GM12878 (cell line): ENCODE data around the gene SPDL1.

Experiments used
- BHLHE40 ChIP-seq, 2 experiments: fragments of 450-650 bp in 1 of 2; IDR thresholded peaks; 2 replicates each; pipeline ENCODE4 v1.6.1; 2011 to 2017; ENCODE audit warnings: low read depth in 2 of 2, borderline replicate concordance in 1 of 2, improper control_type of control experiment in 1 of 2, low read length in 1 of 2, mild to moderate bottlenecking in 1 of 2
- CBX3 ChIP-seq: fragments of 200-600 bp; sonication (generic); IDR thresholded peaks from 2 replicates; pipeline ENCODE4 v1.6.1; 2016; ENCODE audit warnings: low read depth, borderline replicate concordance
- CHD4 ChIP-seq: fragments of 200-600 bp; sonication (generic); IDR thresholded peaks from 2 replicates; pipeline ENCODE4 v1.6.1; 2016; ENCODE audit warnings: mild to moderate bottlenecking
- JUND ChIP-seq: IDR thresholded peaks from 2 replicates; pipeline ENCODE4 v1.6.1; 2012; ENCODE audit warnings: low read depth, mild to moderate bottlenecking, low read length, improper control_type of control experiment, moderate library complexity
- NFIC ChIP-seq: IDR thresholded peaks from 2 replicates; pipeline ENCODE4 v1.6.1; 2012; ENCODE audit warnings: low read depth, mild to moderate bottlenecking, inconsistent platforms, low read length, moderate library complexity
- SIN3A ChIP-seq: IDR thresholded peaks from 2 replicates; pipeline ENCODE4 v1.6.1; 2012; ENCODE audit warnings: low read depth, low read length, improper control_type of control experiment
- SP1 ChIP-seq: IDR thresholded peaks from one replicate; pipeline ENCODE4 v1.6.1; 2011; ENCODE audit warnings: low read depth, low read length
- SREBF2 ChIP-seq: IDR thresholded peaks from 2 replicates; pipeline ENCODE4 v1.6.1; 2012; ENCODE audit warnings: mild to moderate bottlenecking, low read length
- TF ChIP-seq, protein P1 (sequence below): IDR thresholded peaks from 2 replicates; pipeline ENCODE4 v1.6.1; 2012; ENCODE audit warnings: low read depth, low read length, improper control_type of control experiment
- TF ChIP-seq, protein P2 (sequence below), 3 experiments: IDR thresholded peaks in 2 of 3; conservative IDR thresholded peaks in 1 of 3; 2 replicates each; pipeline ENCODE4 v1.5.1; 2011; ENCODE audit warnings: low read depth in 3 of 3, low read length in 3 of 3, mild to moderate bottlenecking in 3 of 3, control low read depth in 2 of 3, moderate library complexity in 2 of 3, inconsistent platforms in 1 of 3, mixed read lengths in 1 of 3; ENCODE audit not compliant: control insufficient read depth in 2 of 3, insufficient read depth in 1 of 3; ENCODE audit errors: extremely low read depth in 1 of 3
- TF ChIP-seq, protein P3 (sequence below): IDR thresholded peaks from 2 replicates; pipeline ENCODE4 v1.6.1; 2012; ENCODE audit warnings: low read depth, low read length, improper control_type of control experiment
- TF ChIP-seq, protein P4 (sequence below): IDR thresholded peaks from 2 replicates; pipeline ENCODE4 v1.6.1; 2011; ENCODE audit warnings: low read depth, low read length, improper control_type of control experiment, borderline replicate concordance
- TF ChIP-seq, protein P5 (sequence below): IDR thresholded peaks from 2 replicates; pipeline ENCODE4 v1.6.1; 2011; ENCODE audit warnings: mild to moderate bottlenecking, low read depth, low read length, moderate library complexity; ENCODE audit not compliant: insufficient replicate concordance

DNA sequence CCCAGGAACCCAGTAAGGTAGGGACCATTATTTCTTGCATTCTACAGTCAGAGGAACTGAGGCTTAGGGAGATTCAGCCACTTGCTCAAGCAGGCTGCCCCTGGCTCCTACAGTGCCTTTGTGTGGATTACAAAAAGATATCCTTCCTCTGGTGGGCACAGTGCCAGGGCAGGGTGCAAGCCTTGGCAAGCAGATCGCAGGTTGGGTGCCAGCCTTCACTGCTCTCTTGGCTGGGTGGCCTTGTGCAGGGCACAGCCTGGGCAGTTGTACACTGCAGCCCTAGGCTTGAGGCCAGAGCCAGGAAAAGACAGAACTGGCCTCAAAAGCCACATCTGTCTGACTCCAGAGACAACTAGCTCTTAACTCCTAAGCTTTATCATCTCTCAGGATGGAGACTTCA is 68.5 kb downstream of the SPDL1 start:
- TF ChIP-seq, protein P1, sequence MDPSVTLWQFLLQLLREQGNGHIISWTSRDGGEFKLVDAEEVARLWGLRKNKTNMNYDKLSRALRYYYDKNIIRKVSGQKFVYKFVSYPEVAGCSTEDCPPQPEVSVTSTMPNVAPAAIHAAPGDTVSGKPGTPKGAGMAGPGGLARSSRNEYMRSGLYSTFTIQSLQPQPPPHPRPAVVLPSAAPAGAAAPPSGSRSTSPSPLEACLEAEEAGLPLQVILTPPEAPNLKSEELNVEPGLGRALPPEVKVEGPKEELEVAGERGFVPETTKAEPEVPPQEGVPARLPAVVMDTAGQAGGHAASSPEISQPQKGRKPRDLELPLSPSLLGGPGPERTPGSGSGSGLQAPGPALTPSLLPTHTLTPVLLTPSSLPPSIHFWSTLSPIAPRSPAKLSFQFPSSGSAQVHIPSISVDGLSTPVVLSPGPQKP, result no peak
- TF ChIP-seq, protein P2, sequence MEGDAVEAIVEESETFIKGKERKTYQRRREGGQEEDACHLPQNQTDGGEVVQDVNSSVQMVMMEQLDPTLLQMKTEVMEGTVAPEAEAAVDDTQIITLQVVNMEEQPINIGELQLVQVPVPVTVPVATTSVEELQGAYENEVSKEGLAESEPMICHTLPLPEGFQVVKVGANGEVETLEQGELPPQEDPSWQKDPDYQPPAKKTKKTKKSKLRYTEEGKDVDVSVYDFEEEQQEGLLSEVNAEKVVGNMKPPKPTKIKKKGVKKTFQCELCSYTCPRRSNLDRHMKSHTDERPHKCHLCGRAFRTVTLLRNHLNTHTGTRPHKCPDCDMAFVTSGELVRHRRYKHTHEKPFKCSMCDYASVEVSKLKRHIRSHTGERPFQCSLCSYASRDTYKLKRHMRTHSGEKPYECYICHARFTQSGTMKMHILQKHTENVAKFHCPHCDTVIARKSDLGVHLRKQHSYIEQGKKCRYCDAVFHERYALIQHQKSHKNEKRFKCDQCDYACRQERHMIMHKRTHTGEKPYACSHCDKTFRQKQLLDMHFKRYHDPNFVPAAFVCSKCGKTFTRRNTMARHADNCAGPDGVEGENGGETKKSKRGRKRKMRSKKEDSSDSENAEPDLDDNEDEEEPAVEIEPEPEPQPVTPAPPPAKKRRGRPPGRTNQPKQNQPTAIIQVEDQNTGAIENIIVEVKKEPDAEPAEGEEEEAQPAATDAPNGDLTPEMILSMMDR (IDR thresholded peaks at IDR 0.05 in 2 of 3, conservative IDR thresholded peaks at IDR 0.05 in 1 of 3; ENCODE audit: control insufficient read depth in 2 of 3, extremely low read depth in 1 of 3, insufficient read depth in 1 of 3, low read depth in 3 of 3, low read length in 3 of 3), result no peak
- TF ChIP-seq SP1 (no peak), JUND (no peak), SREBF2 (no peak), NFIC (no peak), CBX3 (no peak), CHD4 (no peak), BHLHE40 (IDR thresholded peaks at IDR 0.05; ENCODE audit: borderline replicate concordance in 1 of 2, low read depth in 2 of 2, low read length in 1 of 2) (no peak), SIN3A (no peak)
- TF ChIP-seq, protein P3, sequence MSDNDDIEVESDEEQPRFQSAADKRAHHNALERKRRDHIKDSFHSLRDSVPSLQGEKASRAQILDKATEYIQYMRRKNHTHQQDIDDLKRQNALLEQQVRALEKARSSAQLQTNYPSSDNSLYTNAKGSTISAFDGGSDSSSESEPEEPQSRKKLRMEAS, result no peak
- TF ChIP-seq, protein P4, sequence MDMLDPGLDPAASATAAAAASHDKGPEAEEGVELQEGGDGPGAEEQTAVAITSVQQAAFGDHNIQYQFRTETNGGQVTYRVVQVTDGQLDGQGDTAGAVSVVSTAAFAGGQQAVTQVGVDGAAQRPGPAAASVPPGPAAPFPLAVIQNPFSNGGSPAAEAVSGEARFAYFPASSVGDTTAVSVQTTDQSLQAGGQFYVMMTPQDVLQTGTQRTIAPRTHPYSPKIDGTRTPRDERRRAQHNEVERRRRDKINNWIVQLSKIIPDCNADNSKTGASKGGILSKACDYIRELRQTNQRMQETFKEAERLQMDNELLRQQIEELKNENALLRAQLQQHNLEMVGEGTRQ, result no peak
- TF ChIP-seq, protein P5, sequence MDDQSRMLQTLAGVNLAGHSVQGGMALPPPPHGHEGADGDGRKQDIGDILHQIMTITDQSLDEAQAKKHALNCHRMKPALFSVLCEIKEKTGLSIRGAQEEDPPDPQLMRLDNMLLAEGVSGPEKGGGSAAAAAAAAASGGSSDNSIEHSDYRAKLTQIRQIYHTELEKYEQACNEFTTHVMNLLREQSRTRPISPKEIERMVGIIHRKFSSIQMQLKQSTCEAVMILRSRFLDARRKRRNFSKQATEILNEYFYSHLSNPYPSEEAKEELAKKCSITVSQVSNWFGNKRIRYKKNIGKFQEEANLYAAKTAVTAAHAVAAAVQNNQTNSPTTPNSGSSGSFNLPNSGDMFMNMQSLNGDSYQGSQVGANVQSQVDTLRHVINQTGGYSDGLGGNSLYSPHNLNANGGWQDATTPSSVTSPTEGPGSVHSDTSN, result no peak
